ENCODE data around the gene HSPB9.

DNA sequence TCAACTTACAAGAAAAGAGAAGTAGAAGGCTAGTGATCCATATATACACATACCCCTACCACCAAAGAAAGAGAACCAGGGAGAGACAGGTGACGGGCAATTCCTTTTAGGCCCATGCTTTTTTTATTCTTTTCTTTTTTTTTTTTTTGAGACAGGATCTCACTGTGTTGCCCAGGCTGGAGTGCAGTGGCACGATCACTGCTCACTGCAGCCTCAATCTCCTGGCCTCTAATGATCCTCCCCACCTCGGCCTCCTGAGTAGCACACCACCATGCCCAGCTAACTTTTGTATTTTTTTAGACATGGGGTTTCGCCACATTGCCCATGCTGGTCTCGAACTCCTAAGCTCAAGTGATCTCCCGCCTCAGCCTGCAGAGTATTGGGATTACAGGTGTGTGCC, 4.8 kb downstream of the HSPB9 start:
- TF ChIP-seq, protein P1, sequence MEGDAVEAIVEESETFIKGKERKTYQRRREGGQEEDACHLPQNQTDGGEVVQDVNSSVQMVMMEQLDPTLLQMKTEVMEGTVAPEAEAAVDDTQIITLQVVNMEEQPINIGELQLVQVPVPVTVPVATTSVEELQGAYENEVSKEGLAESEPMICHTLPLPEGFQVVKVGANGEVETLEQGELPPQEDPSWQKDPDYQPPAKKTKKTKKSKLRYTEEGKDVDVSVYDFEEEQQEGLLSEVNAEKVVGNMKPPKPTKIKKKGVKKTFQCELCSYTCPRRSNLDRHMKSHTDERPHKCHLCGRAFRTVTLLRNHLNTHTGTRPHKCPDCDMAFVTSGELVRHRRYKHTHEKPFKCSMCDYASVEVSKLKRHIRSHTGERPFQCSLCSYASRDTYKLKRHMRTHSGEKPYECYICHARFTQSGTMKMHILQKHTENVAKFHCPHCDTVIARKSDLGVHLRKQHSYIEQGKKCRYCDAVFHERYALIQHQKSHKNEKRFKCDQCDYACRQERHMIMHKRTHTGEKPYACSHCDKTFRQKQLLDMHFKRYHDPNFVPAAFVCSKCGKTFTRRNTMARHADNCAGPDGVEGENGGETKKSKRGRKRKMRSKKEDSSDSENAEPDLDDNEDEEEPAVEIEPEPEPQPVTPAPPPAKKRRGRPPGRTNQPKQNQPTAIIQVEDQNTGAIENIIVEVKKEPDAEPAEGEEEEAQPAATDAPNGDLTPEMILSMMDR (conservative IDR thresholded peaks at IDR 0.05): no peak
- no peak for TF ChIP-seq ZFX (IDR thresholded peaks at IDR 0.05)

All from C4-2B (cell line).